Stimulated activated CD8-positive, alpha-beta memory T cell treated with anti-CD3 and anti-CD28 coated beads, Interleukin-2, amount 100 ng/mL, for 48 hours (primary cell): Measurements from ENCODE around the gene VANGL2.
"Not testable (repeated sequence)": the region's sequence is repeated elsewhere in the genome, so short reads cannot be mapped to it uniquely, and the experiment has no call there.

ENCODE experiments used
- DNase-seq, 2 donors: peaks; one replicate each; pipeline ENCODE4 v3.0.0-alpha.2; 2020; ENCODE audit warnings: low read depth in 2 of 2

The VANGL2 gene

DNA sequence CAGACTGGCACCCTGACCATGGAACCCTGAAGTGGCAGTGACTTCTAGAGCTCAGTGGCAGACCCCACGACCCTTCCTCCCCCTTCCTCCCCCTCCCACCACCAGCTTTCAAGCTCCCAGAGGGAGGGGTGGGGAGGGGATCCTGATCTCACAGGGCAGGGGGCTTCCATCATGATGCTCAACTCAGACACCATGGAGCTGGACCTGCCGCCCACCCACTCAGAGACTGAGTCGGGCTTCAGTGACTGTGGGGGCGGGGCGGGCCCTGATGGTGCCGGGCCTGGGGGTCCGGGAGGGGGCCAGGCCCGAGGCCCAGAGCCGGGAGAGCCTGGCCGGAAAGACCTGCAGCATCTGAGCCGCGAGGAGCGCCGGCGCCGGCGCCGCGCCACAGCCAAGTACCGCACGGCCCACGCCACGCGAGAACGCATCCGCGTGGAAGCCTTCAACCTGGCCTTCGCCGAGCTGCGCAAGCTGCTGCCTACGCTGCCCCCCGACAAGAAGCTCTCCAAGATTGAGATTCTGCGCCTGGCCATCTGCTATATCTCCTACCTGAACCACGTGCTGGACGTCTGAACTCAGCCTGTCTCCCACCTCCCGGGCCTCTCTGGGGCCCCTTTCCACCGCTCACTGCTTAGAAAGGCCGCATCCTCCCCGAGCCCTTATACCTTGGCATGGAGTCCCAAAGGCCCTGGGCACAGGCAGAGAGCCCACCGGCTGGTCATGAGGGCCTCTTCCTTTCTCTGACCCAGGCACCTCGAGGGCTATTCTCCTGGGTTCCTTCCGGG, 29.6 kb upstream of the VANGL2 start:
- DNase-seq: no peak

- DNase-seq: no peak
These were observed 29.1 kb upstream of the VANGL2 start for GRCh38 chr1:160371346-160371631.

DNA sequence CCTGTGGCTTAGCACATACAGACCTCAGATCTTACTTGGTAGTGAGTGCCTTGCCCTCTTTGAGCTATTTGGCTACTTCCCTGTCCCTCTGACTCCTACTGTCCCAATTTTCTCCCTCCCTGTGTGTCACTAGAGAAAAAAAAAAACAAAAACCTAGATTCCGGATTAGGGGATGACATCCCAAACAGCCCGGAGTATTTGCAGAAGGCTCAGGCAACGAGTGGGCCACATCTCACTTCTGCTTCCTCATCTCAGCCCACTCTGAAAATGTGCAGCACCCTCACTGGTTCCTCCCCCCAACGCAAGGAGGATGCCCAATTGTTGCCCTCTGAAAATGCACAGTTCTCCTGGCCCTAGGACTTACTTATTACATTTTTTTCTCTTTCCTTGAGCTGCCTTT, 28.6 kb upstream of the VANGL2 start:
- no peak for DNase-seq

- no peak for DNase-seq
These were observed 26.7 kb upstream of the VANGL2 start for GRCh38 chr1:160373696-160374095.

DNA sequence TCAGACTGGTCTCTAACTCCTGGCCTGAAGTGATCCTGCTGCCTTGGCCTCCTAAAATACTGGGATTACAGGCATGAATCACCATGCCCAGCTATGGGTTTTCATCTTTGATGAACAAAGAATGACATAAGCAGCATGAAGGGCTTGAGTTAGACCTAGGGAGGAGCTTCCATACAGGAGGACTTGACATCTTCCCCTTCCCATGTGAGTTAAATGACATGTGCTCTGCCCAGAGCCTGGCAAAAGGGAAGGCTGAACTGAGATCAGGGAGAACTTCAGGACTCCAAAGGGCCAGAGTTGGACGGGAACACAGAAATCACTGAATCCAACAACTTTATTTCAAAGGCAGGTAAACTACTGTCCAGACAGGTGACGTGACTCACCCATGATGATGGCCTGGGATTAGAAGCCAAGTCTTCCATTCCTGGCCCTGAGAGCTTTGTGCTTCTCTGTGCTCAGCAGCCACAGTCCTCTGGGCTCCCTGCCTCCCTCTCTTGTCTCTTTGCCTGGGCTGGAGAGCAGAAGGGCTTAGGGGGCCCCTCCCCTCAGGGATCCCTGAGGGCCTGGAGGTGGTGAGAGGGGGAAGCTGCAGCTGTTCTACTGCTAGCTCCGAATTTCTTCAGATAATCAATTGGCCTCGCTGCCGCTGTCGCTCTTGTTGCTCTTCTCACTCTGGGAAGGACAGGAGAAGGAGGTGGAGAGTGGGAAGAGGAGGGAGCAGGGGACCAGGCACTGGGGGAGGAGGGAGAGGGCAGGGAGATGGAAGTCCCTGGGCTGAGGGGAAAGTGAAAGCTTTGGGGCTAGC, 25.9 kb upstream of the VANGL2 start:
- no peak for DNase-seq

DNA sequence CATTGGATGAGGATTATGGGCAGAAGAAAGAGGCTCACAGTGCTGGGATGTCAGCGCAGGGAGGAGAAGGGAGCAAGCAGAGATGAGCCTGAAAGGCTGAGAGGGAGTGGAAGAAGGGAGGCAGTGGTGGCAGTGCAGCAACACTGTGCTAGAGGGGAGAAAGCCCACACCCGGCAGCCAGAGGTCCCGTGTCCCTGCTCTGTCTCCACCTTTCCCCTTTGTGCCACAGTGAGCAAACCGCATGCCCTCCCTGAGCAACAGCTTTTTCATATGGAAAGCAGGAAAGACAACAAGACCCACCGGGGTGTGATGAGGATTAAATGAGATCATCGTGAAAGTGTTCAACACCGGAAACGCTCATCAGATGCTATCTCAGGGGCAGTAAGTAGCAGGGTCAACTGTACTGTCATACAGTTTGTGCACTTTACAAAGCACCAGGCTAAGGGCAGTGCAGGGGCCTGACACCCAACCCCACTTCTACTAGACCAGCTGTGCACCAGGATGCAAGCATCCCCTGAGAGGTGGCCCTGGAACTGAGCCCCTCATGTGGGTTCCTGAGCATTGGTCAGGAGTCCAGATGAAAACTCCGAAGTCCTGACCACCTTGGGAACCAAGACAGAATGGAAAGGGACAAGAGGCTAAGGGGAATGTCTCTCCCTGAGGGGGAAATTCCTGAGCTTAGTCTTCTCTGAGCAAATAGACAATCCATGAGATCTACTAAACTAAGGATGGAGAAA, 24.4 kb upstream of the VANGL2 start:
- DNase-seq: no peak

DNA sequence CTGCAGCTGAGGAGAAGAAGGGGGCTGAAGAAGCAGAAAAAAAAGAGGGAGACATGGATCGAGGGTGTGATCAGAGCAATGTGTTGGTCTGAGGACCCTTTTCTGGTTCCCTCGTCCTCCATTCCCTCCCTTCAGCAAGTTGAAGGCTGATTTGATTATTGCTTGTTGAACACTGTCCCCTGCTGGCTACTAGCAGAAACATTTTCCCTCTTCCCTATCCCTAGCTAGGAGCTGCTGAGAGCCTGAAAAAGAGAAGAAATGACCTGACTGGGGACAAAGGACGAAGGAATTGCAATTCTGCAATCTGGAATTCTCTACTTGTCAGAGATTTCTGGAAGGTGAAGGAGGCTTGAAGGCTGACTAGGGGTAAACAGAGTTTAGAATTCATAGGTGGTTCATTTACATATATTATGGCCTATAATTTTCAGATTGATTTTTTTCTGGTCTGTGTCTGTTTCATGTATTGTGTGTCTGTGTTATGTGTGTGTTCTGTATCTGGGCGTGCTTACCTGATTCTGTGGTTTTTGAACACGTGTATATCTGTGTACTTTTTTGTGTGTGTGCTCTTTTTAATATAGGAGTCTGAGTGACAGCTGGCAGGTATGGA, 23.7 kb upstream of the VANGL2 start:
- no peak for DNase-seq

DNA sequence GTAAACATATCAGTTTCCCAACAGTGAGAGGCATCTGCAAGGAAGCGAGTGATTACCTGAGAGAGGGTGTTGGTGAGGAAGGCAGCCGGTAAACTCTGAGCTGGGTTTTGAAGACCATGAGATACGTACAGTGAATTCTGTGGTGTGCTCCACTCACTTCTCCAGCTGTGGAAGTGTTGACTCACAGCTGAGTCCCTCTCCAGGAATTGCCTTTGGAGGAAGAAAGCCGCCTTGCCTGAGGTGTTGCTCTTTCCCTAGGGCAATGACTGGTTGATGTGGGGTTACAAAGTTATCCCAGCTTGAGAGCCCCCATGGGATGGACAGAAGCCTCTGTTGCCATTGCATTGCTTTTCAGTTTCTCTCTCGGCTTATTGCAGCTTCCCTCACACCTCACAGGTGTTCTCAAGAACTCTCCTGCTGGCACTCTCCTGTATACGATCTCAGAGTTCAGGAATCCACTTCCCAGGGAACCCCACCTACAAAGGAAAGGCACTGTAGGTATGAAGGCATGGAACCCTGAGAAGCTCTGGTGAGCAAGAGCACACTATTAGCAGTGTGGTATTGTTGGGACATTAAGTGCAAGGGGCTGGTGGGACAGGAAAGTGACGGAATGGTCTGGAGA, 22.7 kb upstream of the VANGL2 start:
- no peak for DNase-seq

- DNase-seq: not testable (repeated sequence)
These were observed 15.6 kb upstream of the VANGL2 start for GRCh38 chr1:160384812-160385211.

DNA sequence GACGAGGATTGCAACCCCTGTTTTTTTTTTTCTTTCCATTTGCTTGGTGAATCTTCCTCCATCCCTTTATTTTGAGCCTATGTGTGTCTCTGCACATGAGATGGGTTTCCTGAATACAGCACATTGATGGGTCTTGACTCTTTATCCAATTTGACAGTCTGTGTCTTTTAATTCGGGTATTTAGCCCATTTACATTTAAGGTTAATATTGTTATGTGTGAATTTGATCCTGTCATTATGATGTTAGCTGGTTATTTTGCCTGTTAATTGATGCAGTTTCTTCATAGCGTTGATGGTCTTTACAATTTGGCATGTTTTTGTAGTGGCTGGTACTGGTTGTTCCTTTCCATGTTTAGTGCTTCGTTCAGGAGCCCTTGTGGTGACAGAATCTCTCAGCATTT, 12.0 kb upstream of the VANGL2 start:
- not testable (repeated sequence) for DNase-seq

- no peak for DNase-seq
These were observed 5.7 kb upstream of the VANGL2 start for GRCh38 chr1:160394673-160395072.

- no peak for DNase-seq
These were observed 2.7 kb upstream of the VANGL2 start for GRCh38 chr1:160397651-160398050.

DNA sequence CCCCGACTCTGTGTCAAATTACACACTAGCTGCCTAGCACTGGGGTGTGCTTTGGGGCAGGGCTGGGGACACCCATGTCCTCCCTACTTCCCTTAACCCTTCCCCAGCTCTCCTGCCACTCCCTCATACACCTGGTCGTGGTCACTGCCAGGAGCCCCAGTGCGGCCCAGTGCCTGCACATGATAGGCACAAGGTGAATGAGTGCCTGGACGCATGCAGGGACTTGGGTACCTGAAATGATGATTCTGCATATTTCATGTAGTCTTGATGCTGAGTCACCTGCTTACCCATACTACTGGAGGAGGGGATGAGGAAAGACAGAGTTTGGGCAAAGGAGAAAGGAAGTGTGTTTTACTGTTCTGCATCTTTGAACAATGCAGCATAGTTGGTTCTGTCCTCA, 1.5 kb upstream of the VANGL2 start:
- DNase-seq: no peak

GRCh38 chr1:160399544-160400222, 681 bp upstream of the VANGL2 start:
- no peak for DNase-seq

DNA sequence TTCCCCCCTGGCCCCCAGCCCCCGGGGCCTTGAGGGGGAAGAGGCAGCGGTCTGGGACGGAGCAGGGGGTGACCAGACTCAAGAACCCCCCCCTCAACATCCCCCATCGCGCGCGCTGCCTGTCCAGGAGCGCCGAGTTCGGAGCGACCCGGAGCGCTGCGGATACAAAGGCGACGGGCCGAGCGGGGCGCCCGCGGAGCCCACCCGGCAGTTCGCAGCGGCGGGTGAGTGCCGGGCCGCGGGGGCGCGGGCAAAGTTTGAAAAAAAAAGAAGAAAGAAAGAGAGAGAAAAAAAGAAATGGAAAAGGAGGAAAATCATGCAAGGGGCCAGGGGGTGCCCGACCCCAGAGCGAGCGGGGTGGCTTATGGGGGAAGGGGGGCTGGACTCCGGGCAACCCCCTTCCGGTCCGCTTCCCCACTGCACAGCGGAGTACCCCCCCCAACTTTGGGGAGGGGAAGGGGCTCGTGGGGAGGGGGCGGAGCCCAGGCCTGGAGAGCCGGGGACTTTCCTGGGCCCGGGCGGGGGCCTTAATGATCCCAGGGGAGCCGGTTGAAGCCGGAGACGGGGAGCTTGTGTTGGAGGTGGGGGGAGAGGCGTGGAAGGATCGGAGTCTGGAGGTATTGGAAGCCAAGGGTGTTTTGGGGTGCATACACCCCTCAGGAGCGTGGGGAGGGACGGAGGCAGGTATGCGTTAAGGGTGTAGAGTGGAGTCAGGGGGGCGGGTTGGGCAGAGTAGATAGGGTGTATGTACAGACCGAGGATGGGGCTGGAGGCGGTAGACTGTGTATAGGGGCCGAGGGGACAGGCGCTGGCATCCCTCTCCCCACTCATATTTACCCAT, 502 bp downstream of the VANGL2 start:
- DNase-seq: no peak

DNA sequence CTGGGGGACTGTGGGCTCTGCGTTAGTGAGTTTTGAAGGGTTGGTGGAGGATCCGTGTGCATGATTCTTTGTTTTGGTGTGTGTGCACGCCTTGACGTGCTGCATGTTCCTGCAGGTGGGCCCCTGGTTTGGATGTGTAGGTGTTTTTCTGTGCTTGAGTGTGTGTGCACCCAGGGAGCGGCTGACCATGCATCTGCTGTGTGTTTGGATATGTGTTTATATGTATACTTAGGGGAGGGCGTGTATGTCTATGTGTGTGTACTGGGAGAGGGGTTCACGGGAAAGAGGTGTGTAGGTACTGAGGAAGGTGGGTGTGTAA, 1.1 kb downstream of the VANGL2 start:
- no peak for DNase-seq

- no peak for DNase-seq
These were observed 1.8 kb downstream of the VANGL2 start for GRCh38 chr1:160402001-160402795.

- DNase-seq: no peak
These were observed 2.9 kb downstream of the VANGL2 start for GRCh38 chr1:160403244-160403643.

DNA sequence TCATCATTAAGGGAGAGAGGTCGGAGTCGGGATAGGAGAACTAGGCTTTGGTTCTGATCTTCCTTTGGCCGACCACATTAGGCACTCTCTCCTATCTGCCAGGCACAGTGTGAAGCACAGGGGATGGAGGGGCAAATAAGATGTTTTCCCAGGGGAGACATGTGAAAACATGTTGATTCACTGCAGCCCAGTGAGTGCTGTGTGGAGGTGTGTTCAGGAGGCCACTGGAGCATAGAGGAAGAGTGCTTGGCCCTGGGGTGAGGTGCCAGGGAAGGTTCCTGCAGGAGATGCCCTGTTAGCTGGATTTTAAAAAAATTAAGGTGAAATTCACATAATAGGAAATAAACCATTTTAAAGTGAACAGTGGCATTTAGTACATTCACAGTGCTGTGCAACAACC, 3.7 kb downstream of the VANGL2 start:
- no peak for DNase-seq
